Tibial artery (tissue), 4 donors: ENCODE results near the gene ALDOC.
A peak's percentile ranks its signal among the peaks of the same experiment; 100 is the strongest.

Experiments
- DNase-seq, 2 donors: peaks; one replicate each; pipeline ENCODE4 v3.0.0-alpha.2; 2019
- H3K27ac ChIP-seq, 2 donors: fragments of 200-600 bp; sonication (generic) in 1 of 2; 1 replicate in 1 of 2; 2 replicates in 1 of 2; pipeline ENCODE4 v1.5.1; 2018 to 2019; ENCODE audit warnings: mild to moderate bottlenecking in 1 of 2
- H3K27me3 ChIP-seq, 2 donors: fragments of 200-600 bp; sonication (generic) in 1 of 2; one replicate each; pipeline versions ENCODE4 v1.5.1 to v1.6.0; 2016 to 2019
- H3K36me3 ChIP-seq, 3 donors: fragments of 200-600 bp; sonication (generic) in 2 of 3; one replicate each; pipeline ENCODE4 v1.5.1; 2016 to 2019; ENCODE audit warnings: mild to moderate bottlenecking in 2 of 3
- H3K4me1 ChIP-seq, 4 donors: fragments of 200-600 bp; sonication (generic) in 2 of 4; 1 replicate in 3 of 4; 2 replicates in 1 of 4; pipeline ENCODE4 v1.5.1; 2016 to 2019
- H3K4me3 ChIP-seq, 2 donors: fragments of 200-600 bp; sonication (generic) in 1 of 2; 1 replicate in 1 of 2; 2 replicates in 1 of 2; pipeline ENCODE4 v1.5.1; 2018 to 2019; ENCODE audit warnings: mild to moderate bottlenecking in 2 of 2
- H3K9me3 ChIP-seq, 3 donors: fragments of 200-600 bp; sonication (generic) in 1 of 3; one replicate each; pipeline ENCODE4 v1.5.1; 2016 to 2019
- CTCF ChIP-seq, 2 experiments: fragments of 200-600 bp in 1 of 2; fragments of 450-650 bp in 1 of 2; IDR thresholded peaks; one replicate each; pipeline ENCODE4 v1.5.1; 2017 to 2019; ENCODE audit warnings: antibody characterized with exemption in 2 of 2, mild to moderate bottlenecking in 1 of 2, moderate library complexity in 1 of 2
- intact Hi-C: fragments of 100-400 bp; cut with DNase I; formaldehyde crosslinking; loops from one replicate; pipeline ENCODE4 v1.15.0; 2023; ENCODE audit warnings: low total_unique reads

The ALDOC gene

DNA sequence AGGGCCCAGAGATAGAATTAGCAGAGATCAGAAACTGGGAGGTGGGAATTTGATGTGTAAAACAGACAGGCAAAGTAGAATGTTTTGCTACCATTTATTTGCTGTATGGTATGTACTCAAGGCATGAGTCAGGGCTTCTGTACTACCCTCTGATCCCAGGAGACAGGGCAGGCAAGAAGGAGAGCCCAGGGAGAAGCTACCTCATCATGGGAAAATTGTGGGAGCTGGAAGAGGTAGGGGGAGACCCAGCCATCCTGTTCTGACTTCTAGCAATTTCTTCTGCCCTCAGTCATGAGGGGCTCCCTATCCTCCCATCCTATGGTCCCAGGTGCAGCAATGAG lies 3.7 kb downstream of the ALDOC start:
- no peak for TF ChIP-seq CTCF (IDR thresholded peaks at IDR 0.05)
- H3K9me3 ChIP-seq, result no peaks in the 10 kb centered on the region
- no peak overlapping the region for H3K4me3 ChIP-seq
- intact Hi-C loops, result no loop called here
- H3K27ac ChIP-seq, result no peak overlapping the region
- no peaks in the 10 kb centered on the region for H3K27me3 ChIP-seq
- peaks cover 0 to 37% (median 25%) of the 10 kb centered on the region in 4 donors for H3K4me1 ChIP-seq
- H3K36me3 ChIP-seq, result no peaks in the 10 kb centered on the region
- DNase-seq, result no peak

DNA sequence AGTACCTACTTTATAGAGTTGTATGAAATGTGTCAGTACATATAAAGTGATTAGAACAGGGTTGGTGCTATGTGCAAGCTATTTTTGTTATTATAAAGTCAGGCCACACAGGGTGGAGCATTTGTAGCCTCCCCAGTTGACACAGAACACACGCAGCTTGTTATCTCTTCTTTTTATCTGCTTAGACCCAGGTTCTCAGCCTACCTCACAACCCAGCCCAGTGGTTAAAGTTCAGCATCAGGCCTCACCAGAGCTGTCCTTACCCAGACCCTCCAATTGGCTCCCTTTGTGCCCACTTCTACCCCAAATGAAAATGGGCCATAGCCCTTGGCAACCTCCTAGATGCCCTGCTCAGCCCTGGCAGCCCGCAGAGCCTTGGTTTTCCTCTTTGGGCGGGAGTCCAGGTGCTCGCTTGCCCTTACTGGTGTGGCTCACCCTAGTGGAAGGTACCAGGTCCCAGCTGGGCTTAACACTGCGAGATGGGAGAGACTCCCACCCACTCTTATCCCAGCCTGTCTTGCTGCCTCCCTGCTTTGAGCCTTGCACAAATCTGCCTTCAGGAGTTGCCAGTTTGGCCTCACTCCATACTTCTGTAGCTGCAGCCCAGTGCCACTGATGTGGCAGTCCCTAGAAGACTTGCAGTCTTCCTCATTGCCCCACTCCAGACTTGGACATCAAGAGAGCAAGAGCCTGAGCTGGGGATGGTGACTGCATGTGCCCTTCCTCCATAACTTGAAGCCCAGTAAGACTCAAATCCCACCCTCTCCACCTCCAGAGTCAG lies 4.2 kb downstream of the ALDOC start:
- Histone ChIP-seq H3K27ac (peak overlapping the region; percentile 87 to 93), H3K27me3 (no peaks in the 10 kb centered on the region), H3K36me3 (no peaks in the 10 kb centered on the region), H3K9me3 (no peaks in the 10 kb centered on the region), H3K4me1 (peaks cover 0 to 34% (median 25%) of the 10 kb centered on the region in 4 donors), H3K4me3 (peak overlapping the region; percentile 97)
- intact Hi-C loops, result no loop called here
- DNase-seq, result no peak
- no peak for TF ChIP-seq CTCF (IDR thresholded peaks at IDR 0.05)

GRCh38 chr17:28571361-28572122 lies 5.2 kb downstream of the ALDOC start, which contains the start of gene PIGS:
Gene PIGS, minus strand, starts transcription at chr17:28571524. Its CDS starts 28 bp downstream, at chr17:28571496.
- Histone ChIP-seq H3K27me3 (no peaks in the 10 kb centered on the region), H3K9me3 (no peaks in the 10 kb centered on the region), H3K36me3 (peaks cover 0 to 6% (median 0%) of the 10 kb centered on the region in 3 donors), H3K4me1 (peaks cover 0 to 27% (median 21%) of the 10 kb centered on the region in 4 donors), H3K4me3 (peak within 1 kb of the TSS; percentile 97), H3K27ac (peak within 1 kb of the TSS; percentile 87 to 93)
- TF ChIP-seq CTCF (IDR thresholded peaks at IDR 0.05), result no peak
- peak; percentile 93 to 97 for DNase-seq
- intact Hi-C loops, result no loop called here

GRCh38 chr17:28570716-28571360 lies 5.9 kb downstream of the ALDOC start:
- intact Hi-C loops, result no loop called here
- H3K9me3 ChIP-seq, result no peaks in the 10 kb centered on the region
- H3K4me1 ChIP-seq, result peaks cover 0 to 27% (median 19%) of the 10 kb centered on the region in 4 donors
- no peaks in the 10 kb centered on the region for H3K27me3 ChIP-seq
- peak overlapping the region; percentile 87 to 93 for H3K27ac ChIP-seq
- TF ChIP-seq CTCF (IDR thresholded peaks at IDR 0.05), result no peak
- no peak for DNase-seq
- peak overlapping the region; percentile 97 for H3K4me3 ChIP-seq
- H3K36me3 ChIP-seq, result peaks cover 0 to 8% (median 0%) of the 10 kb centered on the region in 3 donors

- intact Hi-C loops, result no loop called here
- peaks cover 0 to 27% (median 18%) of the 10 kb centered on the region in 4 donors for H3K4me1 ChIP-seq
- no peak for DNase-seq
- H3K4me3 ChIP-seq, result no peak overlapping the region
- H3K27ac ChIP-seq, result no peak overlapping the region
- no peak for TF ChIP-seq CTCF (IDR thresholded peaks at IDR 0.05)
- H3K36me3 ChIP-seq, result peaks cover 0 to 12% (median 0%) of the 10 kb centered on the region in 3 donors
- H3K9me3 ChIP-seq, result no peaks in the 10 kb centered on the region
- H3K27me3 ChIP-seq, result no peaks in the 10 kb centered on the region
These were observed 7.2 kb downstream of the ALDOC start for GRCh38 chr17:28569446-28569845.
